GM21576 (cell line): Measurements from ENCODE around the gene PEX14.

Experiments used
- ATAC-seq: cut with Tn5 transposase; IDR thresholded peaks from one replicate; pipeline ENCODE4 v1.9.1; 2021; ENCODE audit warnings: mild to moderate bottlenecking, moderate library complexity; ENCODE audit not compliant: unreplicated experiment

The PEX14 gene

GRCh38 chr1:10659218-10659617 is 184.5 kb downstream of the PEX14 start:
- ATAC-seq: no peak

- ATAC-seq: no peak
Observed at GRCh38 chr1:10659646-10660540, 185.1 kb downstream of the PEX14 start.

GRCh38 chr1:10661453-10661852 is 186.7 kb downstream of the PEX14 start:
- ATAC-seq: no peak

GRCh38 chr1:10662090-10662688 is 187.4 kb downstream of the PEX14 start:
- ATAC-seq: no peak

- no peak for ATAC-seq
Observed at GRCh38 chr1:10662824-10663677, 188.3 kb downstream of the PEX14 start.

GRCh38 chr1:10663678-10664035 is 188.9 kb downstream of the PEX14 start:
- ATAC-seq: no peak

GRCh38 chr1:10664251-10664650 is 189.5 kb downstream of the PEX14 start:
- no peak for ATAC-seq

- ATAC-seq: no peak
Observed at GRCh38 chr1:10665226-10665625, 190.5 kb downstream of the PEX14 start.

GRCh38 chr1:10665930-10666850 is 191.4 kb downstream of the PEX14 start:
- no peak for ATAC-seq

GRCh38 chr1:10667861-10668761 is 193.4 kb downstream of the PEX14 start:
- no peak for ATAC-seq

- no peak for ATAC-seq
Observed at GRCh38 chr1:10669570-10669969, 194.8 kb downstream of the PEX14 start.

GRCh38 chr1:10670190-10670589 is 195.4 kb downstream of the PEX14 start:
- no peak for ATAC-seq

- ATAC-seq: no peak
Observed at GRCh38 chr1:10671090-10671489, 196.3 kb downstream of the PEX14 start.

GRCh38 chr1:10671622-10672342 is 197.0 kb downstream of the PEX14 start:
- ATAC-seq: no peak

- no peak for ATAC-seq
Observed at GRCh38 chr1:10672343-10673050, 197.7 kb downstream of the PEX14 start.

GRCh38 chr1:10673109-10673711 is 198.5 kb downstream of the PEX14 start:
- ATAC-seq: no peak

GRCh38 chr1:10674222-10674621 is 199.5 kb downstream of the PEX14 start:
- ATAC-seq: no peak
